Measurements from ENCODE around the gene TSC2. TPM values are rescaled to one million over a fixed set of nuclear protein-coding genes. Genes with fewer than 3 reads are reported as not detected.
"Not testable (repeated sequence)": the region's sequence is repeated elsewhere in the genome, so short reads cannot be mapped to it uniquely, and the experiment has no call there.

Gene TSC2
- total and polyA plus RNA-seq, 3 donors from 2014 or later, result 136 to 271 (median 222) TPM

GRCh38 chr16:2096853-2097595 lies 49.2 kb downstream of the TSC2 start:
- TF ChIP-seq, protein P1, sequence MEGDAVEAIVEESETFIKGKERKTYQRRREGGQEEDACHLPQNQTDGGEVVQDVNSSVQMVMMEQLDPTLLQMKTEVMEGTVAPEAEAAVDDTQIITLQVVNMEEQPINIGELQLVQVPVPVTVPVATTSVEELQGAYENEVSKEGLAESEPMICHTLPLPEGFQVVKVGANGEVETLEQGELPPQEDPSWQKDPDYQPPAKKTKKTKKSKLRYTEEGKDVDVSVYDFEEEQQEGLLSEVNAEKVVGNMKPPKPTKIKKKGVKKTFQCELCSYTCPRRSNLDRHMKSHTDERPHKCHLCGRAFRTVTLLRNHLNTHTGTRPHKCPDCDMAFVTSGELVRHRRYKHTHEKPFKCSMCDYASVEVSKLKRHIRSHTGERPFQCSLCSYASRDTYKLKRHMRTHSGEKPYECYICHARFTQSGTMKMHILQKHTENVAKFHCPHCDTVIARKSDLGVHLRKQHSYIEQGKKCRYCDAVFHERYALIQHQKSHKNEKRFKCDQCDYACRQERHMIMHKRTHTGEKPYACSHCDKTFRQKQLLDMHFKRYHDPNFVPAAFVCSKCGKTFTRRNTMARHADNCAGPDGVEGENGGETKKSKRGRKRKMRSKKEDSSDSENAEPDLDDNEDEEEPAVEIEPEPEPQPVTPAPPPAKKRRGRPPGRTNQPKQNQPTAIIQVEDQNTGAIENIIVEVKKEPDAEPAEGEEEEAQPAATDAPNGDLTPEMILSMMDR (IDR thresholded peaks at IDR 0.05), result no peak
- no peak for TF ChIP-seq POLR2A (IDR thresholded peaks at IDR 0.05)
- 76 to 84% methylated on average over 14 to 24 of the region's 25 CpGs for WGBS, 2 donors
- H3K27me3 ChIP-seq, result no peaks in the 10 kb centered on the region
- H3K27ac ChIP-seq, result no peak overlapping the region
- H3K36me3 ChIP-seq (ENCODE audit: low read depth, missing control alignments), result no peaks in the 10 kb centered on the region
- DNase-seq, result no peak
- intact Hi-C loops (cut with DNase I; ENCODE audit: low total_unique reads), result no loop called here
- H3K4me3 ChIP-seq, result no peak overlapping the region
- H3K9me3 ChIP-seq, result no peaks in the 10 kb centered on the region
- no peaks in the 10 kb centered on the region for H3K4me1 ChIP-seq

DNA sequence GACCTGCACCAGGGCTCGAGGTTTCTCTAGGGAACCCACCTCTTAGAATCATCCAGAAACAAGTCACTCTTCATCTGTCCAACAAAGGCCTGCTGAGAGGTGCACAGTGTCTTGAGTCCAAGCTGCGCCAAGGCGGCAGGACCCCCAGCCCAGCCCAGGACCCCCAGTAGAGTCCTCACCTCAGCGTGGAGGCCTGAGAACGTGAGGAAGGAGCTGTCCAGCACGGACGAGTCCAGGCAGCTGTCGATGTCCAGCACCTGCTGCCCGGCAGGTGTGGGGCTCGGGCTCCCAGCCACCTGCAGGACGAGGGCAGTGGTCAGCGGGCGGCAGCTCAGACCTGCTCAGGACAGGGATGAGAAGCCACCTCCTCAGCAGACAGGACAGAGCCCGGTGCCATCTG lies 49.9 kb downstream of the TSC2 start:
- H3K4me1 ChIP-seq; H3K36me3 ChIP-seq (ENCODE audit: low read depth, missing control alignments); H3K4me3 ChIP-seq; DNase-seq; H3K9me3 ChIP-seq; H3K27me3 ChIP-seq; H3K27ac ChIP-seq; intact Hi-C loops (cut with DNase I; ENCODE audit: low total_unique reads): not testable (repeated sequence)
- 93% methylated on average over 13 of the region's 14 CpGs; no CpG with 5 or more reads in 1 of the 2 donors for WGBS, 2 donors

- 89 to 90% methylated on average over 11 to 12 of the region's 16 CpGs for WGBS, 2 donors
- H3K36me3 ChIP-seq (ENCODE audit: low read depth, missing control alignments); intact Hi-C loops (cut with DNase I; ENCODE audit: low total_unique reads); H3K4me1 ChIP-seq; H3K4me3 ChIP-seq; H3K9me3 ChIP-seq; DNase-seq; H3K27me3 ChIP-seq; H3K27ac ChIP-seq: not testable (repeated sequence)
These were observed 53.8 kb downstream of the TSC2 start for GRCh38 chr16:2101581-2101980.

DNA sequence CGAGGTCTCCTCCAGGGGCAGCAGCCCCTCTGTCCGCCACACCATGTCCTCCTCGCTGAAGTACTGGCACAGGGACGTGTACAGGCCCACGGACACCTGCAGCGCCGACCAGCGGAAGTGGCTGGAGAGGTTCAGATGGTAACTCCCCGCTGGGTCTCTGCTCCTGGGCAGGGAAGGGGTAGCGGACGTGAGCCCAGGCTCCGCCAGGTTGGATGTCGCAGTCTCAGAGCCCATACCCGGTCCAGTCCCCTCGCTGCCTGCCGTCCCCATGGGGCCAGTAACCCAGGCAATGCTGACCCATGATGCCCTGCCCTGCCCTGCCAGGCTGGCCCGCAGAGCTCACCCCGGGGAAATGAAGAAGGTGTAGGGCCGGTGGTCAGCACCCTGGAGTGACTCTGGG lies 54.7 kb downstream of the TSC2 start:
- H3K27me3 ChIP-seq, result no peaks in the 10 kb centered on the region
- no peak for DNase-seq
- no peaks in the 10 kb centered on the region for H3K4me1 ChIP-seq
- H3K27ac ChIP-seq, result no peak overlapping the region
- intact Hi-C loops (cut with DNase I; ENCODE audit: low total_unique reads), result no loop called here
- no peak overlapping the region for H3K4me3 ChIP-seq
- WGBS, 2 donors, result 88 to 93% methylated on average over 11 to 18 of the region's 19 CpGs
- H3K9me3 ChIP-seq, result no peaks in the 10 kb centered on the region
- TF ChIP-seq, protein P1 (IDR thresholded peaks at IDR 0.05), result no peak
- TF ChIP-seq POLR2A (IDR thresholded peaks at IDR 0.05), result no peak
- no peaks in the 10 kb centered on the region for H3K36me3 ChIP-seq (ENCODE audit: low read depth, missing control alignments)

DNA sequence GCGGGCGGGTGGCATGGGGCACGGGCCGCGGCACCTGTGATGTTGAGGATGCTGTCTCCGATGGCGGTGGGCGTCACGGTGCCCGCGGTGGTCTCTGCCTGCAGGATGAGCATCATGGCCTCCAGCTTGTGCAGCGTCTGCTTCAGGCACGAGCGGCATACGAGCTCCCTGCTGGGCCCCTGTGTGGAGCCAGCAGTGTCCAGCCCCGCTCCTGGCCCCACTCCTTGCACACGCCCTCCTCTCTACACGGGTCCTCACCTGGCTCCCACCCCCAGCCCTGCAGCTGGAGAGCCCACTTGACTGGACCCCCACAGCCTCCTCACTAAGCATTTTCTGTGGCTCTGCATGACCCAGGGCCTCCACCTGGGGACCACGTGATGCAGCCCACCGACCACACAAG lies 56.7 kb downstream of the TSC2 start:
- H3K4me3 ChIP-seq; H3K27ac ChIP-seq; H3K4me1 ChIP-seq; intact Hi-C loops (cut with DNase I; ENCODE audit: low total_unique reads); DNase-seq; H3K27me3 ChIP-seq; H3K36me3 ChIP-seq (ENCODE audit: low read depth, missing control alignments); H3K9me3 ChIP-seq: not testable (repeated sequence)
- WGBS, 2 donors, result 82 to 96% methylated on average over 8 to 15 of the region's 20 CpGs

DNA sequence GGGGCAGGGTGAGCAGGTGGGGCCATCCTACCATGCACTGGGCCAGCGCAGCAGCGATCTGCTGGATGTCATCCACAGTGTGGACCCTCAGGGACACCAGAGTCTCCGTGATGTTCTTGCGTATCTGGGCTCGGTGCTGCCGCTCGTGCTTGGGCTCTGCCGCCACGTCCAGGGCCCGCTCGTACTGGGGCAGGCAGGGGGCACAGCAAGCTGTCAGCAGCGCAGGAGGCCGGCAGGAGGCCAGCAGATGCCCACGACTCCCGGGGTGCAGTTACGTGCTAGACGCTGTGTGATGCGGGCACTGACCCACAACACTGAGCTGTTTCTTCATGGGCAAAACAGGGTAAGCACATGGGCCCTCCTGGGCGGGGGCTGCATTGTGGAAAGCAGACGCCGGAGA lies 57.5 kb downstream of the TSC2 start:
- DNase-seq; H3K4me3 ChIP-seq; H3K27ac ChIP-seq; H3K9me3 ChIP-seq; H3K27me3 ChIP-seq; intact Hi-C loops (cut with DNase I; ENCODE audit: low total_unique reads); H3K36me3 ChIP-seq (ENCODE audit: low read depth, missing control alignments); H3K4me1 ChIP-seq: not testable (repeated sequence)
- WGBS, 2 donors, result 90 to 92% methylated on average over 8 to 21 of the region's 21 CpGs

- H3K27me3 ChIP-seq; H3K4me1 ChIP-seq; H3K9me3 ChIP-seq; intact Hi-C loops (cut with DNase I; ENCODE audit: low total_unique reads); DNase-seq; H3K36me3 ChIP-seq (ENCODE audit: low read depth, missing control alignments); H3K4me3 ChIP-seq; H3K27ac ChIP-seq: not testable (repeated sequence)
- WGBS, 2 donors, result 90 to 91% methylated on average over 11 to 13 of the region's 22 CpGs
These were observed 58.0 kb downstream of the TSC2 start for GRCh38 chr16:2105769-2106168.

DNA sequence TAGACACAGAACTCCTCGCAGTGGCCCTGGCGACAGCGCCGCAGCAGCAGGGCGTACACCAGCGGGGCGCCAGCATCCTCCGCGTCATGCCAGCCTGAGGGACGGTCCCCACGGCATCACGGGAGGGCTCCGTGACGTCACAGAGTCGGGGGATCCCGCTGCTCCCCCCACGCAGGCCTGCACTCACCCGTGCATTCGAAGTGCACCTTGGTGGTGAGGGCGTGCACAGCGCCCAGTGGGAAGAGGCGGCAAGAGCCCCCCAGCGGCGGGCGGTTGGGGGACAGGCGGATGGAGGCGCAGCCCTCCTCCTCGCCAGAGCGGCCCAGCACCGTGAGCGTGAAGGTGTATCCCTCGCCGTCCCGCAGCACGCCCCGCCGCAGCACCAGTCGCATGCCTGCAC lies 58.4 kb downstream of the TSC2 start:
- H3K4me3 ChIP-seq; H3K27me3 ChIP-seq; DNase-seq; H3K9me3 ChIP-seq; H3K4me1 ChIP-seq; H3K36me3 ChIP-seq (ENCODE audit: low read depth, missing control alignments); intact Hi-C loops (cut with DNase I; ENCODE audit: low total_unique reads); H3K27ac ChIP-seq: not testable (repeated sequence)
- 94% methylated on average over 30 of the region's 38 CpGs; no CpG with 5 or more reads in 1 of the 2 donors for WGBS, 2 donors

- H3K9me3 ChIP-seq; H3K4me1 ChIP-seq; H3K27me3 ChIP-seq; H3K36me3 ChIP-seq (ENCODE audit: low read depth, missing control alignments); DNase-seq; H3K4me3 ChIP-seq; intact Hi-C loops (cut with DNase I; ENCODE audit: low total_unique reads); H3K27ac ChIP-seq: not testable (repeated sequence)
- WGBS, 2 donors, result 68 to 76% methylated on average over 13 to 17 of the region's 17 CpGs
These were observed 59.5 kb downstream of the TSC2 start for GRCh38 chr16:2107121-2107790.

DNA sequence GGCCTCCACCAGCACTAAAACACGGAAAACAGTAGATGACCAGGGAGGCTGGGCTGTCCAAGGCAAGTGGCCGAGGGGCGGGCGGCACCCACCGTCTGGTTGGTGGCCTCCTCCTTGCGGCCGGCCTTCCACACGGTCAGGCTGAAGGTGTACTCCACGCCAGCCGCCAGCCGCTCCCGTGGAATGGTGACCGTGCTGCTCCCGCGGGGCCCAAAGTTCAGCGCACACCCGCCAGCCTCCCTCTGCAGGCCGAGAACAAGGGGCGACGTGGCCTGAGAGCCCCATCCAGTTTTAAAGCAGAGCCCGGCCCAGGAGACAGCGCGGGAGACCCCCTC lies 60.0 kb downstream of the TSC2 start:
- WGBS, 2 donors, result 95% methylated on average over 23 of the region's 23 CpGs; no CpG with 5 or more reads in 1 of the 2 donors
- H3K9me3 ChIP-seq; H3K27ac ChIP-seq; H3K4me3 ChIP-seq; H3K4me1 ChIP-seq; H3K27me3 ChIP-seq; H3K36me3 ChIP-seq (ENCODE audit: low read depth, missing control alignments); intact Hi-C loops (cut with DNase I; ENCODE audit: low total_unique reads); DNase-seq: not testable (repeated sequence)
